ENCODE results near the gene ABL2.

GRCh38 chr1:179128520-179128919 is 101.0 kb downstream of the ABL2 start:
- TF ChIP-seq, protein P1, sequence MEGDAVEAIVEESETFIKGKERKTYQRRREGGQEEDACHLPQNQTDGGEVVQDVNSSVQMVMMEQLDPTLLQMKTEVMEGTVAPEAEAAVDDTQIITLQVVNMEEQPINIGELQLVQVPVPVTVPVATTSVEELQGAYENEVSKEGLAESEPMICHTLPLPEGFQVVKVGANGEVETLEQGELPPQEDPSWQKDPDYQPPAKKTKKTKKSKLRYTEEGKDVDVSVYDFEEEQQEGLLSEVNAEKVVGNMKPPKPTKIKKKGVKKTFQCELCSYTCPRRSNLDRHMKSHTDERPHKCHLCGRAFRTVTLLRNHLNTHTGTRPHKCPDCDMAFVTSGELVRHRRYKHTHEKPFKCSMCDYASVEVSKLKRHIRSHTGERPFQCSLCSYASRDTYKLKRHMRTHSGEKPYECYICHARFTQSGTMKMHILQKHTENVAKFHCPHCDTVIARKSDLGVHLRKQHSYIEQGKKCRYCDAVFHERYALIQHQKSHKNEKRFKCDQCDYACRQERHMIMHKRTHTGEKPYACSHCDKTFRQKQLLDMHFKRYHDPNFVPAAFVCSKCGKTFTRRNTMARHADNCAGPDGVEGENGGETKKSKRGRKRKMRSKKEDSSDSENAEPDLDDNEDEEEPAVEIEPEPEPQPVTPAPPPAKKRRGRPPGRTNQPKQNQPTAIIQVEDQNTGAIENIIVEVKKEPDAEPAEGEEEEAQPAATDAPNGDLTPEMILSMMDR (conservative IDR thresholded peaks at IDR 0.05; ENCODE audit: low read depth, low read length) = no peak
- no peak for TF ChIP-seq EZH2 (IDR thresholded peaks at IDR 0.05; ENCODE audit: borderline replicate concordance, low read depth, low read length, poor library complexity, severe bottlenecking)

Measured in A673 (cell line).